Umbilical cord (tissue), 2 donors: Measurements from ENCODE around the gene CLTB. TPM values are rescaled to one million over a fixed set of nuclear protein-coding genes. Genes with fewer than 3 reads are reported as not detected.
"Not testable (repeated sequence)": the region's sequence is repeated elsewhere in the genome, so short reads cannot be mapped to it uniquely, and the experiment has no call there.

Experiments
- DNase-seq: peaks from one replicate; pipeline ENCODE4 v3.0.0-alpha.2; 2015; ENCODE audit warnings: low spot score
- total RNA-seq: library from RNA; depleted of rRNA; stranded (reverse); fragments of >200 nt; gene quantifications from one replicate; pipeline ENCODE4 v1.2.3, GENCODE V29; 2014; ENCODE audit warnings: low replicate concordance; ENCODE audit not compliant: insufficient read depth

CLTB gene
- total RNA-seq, 1 donor from 2014 or later: 108 TPM

DNA sequence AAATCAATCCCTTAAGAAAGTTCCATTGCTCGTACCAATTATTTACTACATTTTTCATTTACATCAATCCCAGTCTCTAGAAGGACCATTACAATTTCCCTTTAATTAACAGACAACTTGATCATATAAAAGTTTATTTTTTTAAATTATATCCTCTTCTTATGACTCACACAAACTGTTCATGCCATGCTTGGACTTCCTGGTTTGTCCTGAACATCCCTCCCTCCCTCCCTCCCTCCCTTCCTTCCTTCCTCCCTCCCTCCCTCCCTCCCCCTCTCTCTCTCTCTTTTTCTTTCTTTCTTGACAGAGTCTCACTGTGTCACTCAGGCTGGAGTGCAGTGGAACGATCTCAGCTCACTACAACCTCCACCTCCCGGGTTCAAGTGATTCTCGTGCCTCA lies 11.6 kb upstream of the CLTB start:
- DNase-seq: no peak

GRCh38 chr5:176426876-176427275 lies 10.5 kb upstream of the CLTB start:
- DNase-seq: no peak

GRCh38 chr5:176425791-176426190 lies 9.5 kb upstream of the CLTB start:
- DNase-seq: no peak

DNA sequence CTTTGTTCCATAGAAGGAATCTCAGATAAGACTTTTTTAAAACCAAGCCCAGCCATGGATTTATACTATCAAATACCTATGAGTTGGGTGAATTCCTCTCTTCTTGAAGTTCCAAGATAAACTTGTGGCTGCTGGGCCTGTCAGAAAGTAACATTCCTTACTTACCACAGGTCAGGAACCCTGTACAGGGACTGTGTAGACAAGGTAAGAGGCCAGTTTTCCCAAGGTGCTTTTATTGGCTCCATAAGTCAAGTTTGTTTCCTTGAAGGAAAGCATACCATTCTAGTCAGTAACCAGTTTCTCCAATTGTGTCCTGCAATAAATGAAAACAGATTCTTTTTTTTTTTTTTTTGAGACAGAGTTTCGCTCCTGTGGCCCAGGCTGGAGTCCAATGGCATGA lies 8.8 kb upstream of the CLTB start:
- no peak for DNase-seq

- DNase-seq: no peak
Measured at GRCh38 chr5:176424181-176424580, 7.8 kb upstream of the CLTB start.

- DNase-seq: no peak
Measured at GRCh38 chr5:176420972-176421544, 4.7 kb upstream of the CLTB start.

GRCh38 chr5:176420086-176420485 lies 3.7 kb upstream of the CLTB start:
- no peak for DNase-seq

- DNase-seq: no peak
Measured at GRCh38 chr5:176418251-176418650, 1.9 kb upstream of the CLTB start.

GRCh38 chr5:176416965-176417364 lies 626 bp upstream of the CLTB start:
- DNase-seq: no peak

DNA sequence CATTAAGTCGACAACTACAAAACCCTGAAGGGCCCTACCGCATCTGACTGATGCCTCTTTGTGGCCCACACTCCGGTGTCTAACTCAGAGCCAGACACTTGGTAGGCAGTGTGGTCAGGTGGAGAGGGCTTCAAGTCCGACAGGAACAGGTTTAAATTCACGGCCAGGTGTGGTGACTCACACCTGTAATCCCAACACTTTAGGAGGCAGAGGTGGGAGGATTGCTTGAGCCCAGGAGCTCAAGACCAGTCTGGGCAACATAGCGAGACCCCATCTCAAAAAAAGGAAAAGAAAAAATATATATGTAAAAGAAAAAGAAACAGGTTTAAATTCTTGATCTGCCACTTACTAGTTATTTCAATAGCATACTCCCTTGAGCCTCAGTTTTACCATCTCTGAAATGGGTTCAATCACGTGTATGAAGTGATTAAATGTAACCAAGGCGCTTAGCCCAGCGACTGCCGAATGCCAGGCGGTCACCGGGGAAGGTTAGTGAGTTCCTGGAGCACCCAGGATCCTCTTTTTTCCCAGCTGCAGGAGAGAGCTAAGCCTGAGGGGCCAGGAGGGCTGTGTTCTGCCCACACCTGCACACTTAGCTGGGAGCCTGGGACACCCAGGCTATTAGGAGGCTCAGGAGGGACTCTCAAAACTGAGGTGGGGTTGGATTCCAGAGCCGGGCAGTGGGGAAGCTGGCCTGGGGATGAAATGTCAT lies 943 bp downstream of the CLTB start:
- DNase-seq: no peak

- no peak for DNase-seq
Measured at GRCh38 chr5:176414704-176415103, 1.6 kb downstream of the CLTB start.

DNA sequence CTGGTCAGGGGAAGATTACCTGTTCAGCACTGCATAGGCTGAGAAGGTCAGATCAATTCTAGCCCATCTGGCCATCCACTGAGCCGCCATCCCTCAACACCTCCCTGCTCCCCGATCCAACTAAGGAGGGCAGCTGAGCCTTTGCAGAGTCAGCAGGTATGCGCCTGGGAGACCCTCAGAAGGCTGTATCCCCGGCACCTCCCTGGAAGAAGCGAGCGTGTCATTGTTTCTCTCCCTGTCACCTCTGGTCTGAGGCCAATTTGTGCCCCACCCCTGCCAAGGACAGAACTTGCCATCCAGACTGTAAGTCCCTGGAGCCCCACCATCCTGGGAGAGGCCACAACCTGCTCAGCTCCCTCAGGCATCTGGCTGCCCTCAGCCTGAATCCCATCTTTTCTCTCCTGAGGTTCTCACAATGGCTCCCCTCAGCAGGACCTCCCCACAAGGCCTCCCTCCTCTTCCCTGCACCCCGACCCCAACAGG lies 2.6 kb downstream of the CLTB start:
- no peak for DNase-seq

DNA sequence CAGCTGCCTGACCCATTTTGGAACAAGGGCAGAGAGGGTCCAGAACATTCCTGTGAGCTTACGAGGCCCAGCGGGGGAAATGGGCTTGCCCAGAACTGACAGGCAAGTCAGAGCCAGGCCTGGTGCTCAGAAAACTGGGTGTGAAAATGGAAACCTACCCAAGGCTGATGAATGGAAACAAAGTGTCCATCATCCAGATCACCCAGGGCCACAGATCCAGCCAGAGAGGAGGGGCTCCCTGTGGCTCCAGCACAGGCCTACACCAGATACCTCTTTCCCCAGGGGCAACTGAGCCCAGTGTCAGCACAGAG lies 3.1 kb downstream of the CLTB start:
- peak; percentile 51 for DNase-seq

DNA sequence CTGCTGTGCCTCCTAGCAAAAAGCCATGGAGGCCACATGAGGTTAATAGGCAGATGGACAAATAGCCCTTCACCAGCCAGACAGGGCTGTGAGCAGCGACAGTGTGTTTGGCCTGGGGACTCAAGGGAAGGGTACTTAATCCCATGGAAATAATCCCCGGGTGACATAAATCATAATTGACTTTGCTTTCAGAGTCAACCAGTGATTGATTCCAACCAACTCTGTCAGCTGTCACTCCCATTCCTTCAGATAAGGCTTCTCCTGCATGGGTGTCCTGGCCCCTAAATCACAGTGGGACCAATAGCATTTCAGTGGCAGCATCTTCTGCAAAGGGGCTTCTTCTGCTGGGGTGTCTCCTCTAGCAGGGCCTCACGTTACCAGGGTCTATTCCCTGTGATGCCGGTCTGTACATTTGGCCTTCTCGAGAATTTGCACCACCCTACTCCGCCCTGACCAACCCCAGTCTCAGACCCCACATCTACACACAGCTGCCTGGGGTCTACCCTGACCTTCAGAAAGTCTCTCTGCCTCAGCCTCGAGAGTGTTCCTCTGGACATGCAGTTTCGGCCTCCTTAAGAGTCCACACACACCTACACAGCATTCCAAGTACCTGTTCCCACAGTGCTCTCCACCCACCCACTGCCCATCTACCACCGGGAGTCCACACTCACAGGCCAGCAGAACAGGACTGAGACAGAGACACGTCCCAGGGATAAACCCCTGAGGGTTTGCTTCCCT lies 3.7 kb downstream of the CLTB start:
- DNase-seq: no peak

GRCh38 chr5:176410486-176411180 lies 5.7 kb downstream of the CLTB start:
- DNase-seq: no peak

GRCh38 chr5:176409765-176410164 lies 6.6 kb downstream of the CLTB start:
- no peak for DNase-seq

GRCh38 chr5:176408590-176408989 lies 7.7 kb downstream of the CLTB start:
- DNase-seq: no peak

DNA sequence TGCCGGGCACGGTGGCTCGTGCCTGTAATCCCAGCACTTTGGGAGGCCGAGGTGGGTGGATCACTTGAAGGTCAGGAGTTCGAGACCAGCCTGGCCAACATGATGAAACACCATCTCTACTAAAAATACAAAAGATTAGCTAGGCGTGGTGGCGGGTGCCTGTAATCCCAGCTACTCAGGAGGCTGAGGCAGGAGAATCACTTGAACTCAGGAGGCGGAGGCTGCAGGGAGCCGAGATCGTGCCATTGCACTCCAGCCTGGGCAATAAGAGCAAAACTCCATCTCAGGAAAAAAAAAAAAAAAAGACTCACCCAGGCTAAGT lies 8.1 kb downstream of the CLTB start:
- DNase-seq: not testable (repeated sequence)

DNA sequence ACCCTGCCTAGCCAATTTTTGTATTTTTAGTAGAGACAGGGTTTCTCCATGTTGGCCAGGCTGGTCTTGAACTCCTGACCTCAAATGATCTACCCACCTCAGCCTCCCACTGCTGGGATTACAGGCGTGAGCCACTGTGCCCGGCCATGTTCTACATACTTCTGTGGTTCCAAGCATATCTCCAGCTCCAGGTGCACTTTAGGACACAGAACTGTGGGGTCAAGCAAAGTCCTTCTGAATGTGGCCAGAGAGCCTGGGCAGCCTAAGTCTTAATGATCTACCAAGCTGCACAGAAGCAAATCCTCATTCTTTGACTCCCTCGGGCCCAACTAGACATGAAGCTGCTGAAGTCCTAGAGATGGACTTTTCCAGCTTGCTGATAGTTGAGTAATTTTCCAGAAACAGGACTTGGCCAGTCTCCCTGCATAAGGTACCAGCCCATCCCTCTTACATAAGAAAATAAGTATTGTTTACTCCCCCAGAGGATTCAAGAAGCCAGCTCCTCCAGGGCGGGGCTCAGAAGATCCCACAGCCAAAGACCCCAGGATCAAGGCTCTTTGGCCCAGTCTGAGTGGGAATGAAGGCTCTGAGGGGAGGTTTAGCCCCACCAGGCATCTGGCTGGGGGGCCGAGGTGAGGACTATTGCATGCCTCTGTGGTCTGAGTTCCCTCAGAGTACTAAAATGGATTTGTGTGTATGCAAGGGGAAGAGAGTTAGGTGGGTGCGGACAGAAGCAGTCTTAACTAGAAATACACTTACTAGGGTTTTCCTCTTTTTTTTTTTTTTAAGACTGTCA lies 8.7 kb downstream of the CLTB start:
- DNase-seq: peak; percentile 44

- no peak for DNase-seq
Measured at GRCh38 chr5:176406436-176407052, 9.8 kb downstream of the CLTB start.
